T47D (cell line): ENCODE measurements around the gene RHOB.
A peak's percentile ranks its signal among the peaks of the same experiment; 100 is the strongest.
"Not testable (repeated sequence)": the region's sequence is repeated elsewhere in the genome, so short reads cannot be mapped to it uniquely, and the experiment has no call there.

Source experiments
- DNase-seq, 2 experiments: peaks; one replicate each; pipeline versions ENCODE4 v3.0.0 to v3.0.0-alpha.2; 2011 to 2012; ENCODE audit warnings: low read depth in 1 of 2, low spot score in 1 of 2
- JUND ChIP-seq: IDR thresholded peaks from 2 replicates; pipeline ENCODE4 v1.6.1; 2012; ENCODE audit warnings: low read depth
- in situ Hi-C: cut with HindIII; loops from 2 replicates; pipeline ENCODE4 v1.10.0; 2016; ENCODE audit warnings: low sequenced_read_pairs, low pct_unique_long_range_greater_than_20kb

Gene RHOB

DNA sequence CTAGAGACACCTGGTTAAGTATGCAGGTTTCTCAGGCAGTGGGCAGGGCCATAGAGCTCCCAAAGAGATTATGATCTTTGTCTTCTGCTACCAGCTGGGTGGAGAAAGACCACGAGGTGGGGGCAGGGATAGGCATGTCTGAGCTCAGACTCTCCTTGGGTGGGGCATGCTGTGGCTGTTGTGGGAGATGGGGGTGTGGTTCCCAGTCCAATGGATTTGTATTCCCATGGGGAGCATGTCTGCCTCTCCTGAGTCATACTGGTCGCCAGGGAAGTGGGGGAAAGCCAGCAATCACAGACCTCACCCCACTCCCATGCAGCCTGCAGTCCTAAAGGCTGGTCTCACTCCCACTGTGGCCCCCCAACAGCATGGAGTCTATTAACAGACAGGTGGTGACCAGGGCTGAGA lies 31.4 kb upstream of the RHOB start:
- TF ChIP-seq JUND = no peak
- in situ Hi-C loops = no loop called here
- no peak for DNase-seq

DNA sequence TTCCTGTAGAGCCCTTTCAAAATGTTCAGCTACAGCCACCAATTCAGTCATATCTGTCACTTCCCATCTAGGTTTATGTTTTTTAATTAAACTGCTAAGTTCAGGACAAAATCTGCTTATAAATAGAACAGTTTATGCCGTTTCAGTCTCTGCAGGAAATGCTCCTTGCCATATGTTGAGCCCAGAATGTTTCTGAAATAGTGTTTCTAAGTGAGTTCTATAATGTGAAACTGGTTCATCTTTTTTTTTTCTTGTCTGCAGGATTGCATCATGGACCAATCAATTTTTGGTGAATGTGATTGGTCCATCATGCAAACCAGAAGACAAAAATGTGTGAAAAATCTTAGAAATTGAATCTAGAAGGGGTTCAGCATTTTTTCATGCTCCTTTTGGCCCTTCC lies 30.2 kb upstream of the RHOB start:
- in situ Hi-C loops = no loop called here
- no peak for TF ChIP-seq JUND
- DNase-seq = no peak

DNA sequence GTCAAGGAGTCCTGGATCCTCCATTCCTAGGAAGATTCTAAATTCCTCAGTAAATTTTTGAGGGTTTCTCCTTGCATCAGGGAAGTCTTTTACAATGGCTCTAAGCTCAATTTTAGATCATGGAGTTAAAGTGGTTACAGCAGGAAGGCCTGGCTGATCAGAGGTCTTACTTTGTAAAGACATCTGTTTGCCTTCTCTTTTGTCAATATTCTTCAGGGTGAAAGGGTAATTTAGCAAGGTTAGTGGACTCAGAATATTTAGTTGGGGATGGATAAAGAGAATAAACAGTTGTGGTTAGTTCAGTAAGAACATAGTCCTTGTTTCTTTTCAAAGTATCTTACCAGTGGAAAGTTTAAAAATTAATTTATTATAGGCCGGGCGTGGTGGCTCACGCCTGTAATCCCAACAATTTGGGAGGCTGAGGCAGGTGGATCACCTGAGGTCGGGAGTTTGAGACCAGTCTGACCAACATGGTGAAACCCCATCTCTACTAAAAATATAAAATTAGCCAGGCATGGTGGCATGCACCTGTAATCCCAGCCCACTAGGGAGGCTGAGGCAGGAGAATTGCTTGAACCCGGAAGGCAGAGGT lies 29.5 kb upstream of the RHOB start:
- in situ Hi-C loops, DNase-seq: not testable (repeated sequence)

DNA sequence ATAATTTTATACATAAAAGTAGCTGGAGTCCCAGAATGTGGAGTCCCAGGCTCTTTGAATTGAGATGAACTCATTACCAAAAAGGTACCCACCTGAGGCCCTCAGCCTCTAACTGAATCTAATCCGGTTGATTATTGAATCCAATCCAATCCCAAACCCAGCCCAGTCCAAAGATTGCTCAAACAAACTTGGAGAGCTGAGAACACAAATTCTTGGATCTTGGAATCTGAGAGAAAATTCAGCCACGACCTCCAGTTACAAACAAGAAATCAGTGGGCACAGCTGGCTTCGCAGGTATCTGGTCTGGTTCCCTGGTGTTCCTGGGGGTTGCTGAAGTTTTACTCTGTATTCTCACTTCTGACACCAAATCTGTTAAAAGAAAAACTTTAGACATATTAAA lies 28.4 kb upstream of the RHOB start:
- no peak for TF ChIP-seq JUND
- in situ Hi-C loops = no loop called here
- DNase-seq = no peak

GRCh38 chr2:20419007-20419576 lies 27.8 kb upstream of the RHOB start:
- in situ Hi-C loops = no loop called here

GRCh38 chr2:20419752-20420151 lies 27.1 kb upstream of the RHOB start:
- no peak for DNase-seq
- in situ Hi-C loops = no loop called here
- TF ChIP-seq JUND = no peak

More at GRCh38 chr2:20419007-20419576, 27.8 kb upstream of the RHOB start:
- no peak for DNase-seq
- TF ChIP-seq JUND = no peak

GRCh38 chr2:20421336-20421987 lies 25.4 kb upstream of the RHOB start:
- no peak for TF ChIP-seq JUND
- in situ Hi-C loops = no loop called here
- DNase-seq = no peak

GRCh38 chr2:20421988-20422370 lies 24.9 kb upstream of the RHOB start:
- in situ Hi-C loops = no loop called here
- TF ChIP-seq JUND = no peak
- peak in 1 of 2 experiments; percentile 65 for DNase-seq

DNA sequence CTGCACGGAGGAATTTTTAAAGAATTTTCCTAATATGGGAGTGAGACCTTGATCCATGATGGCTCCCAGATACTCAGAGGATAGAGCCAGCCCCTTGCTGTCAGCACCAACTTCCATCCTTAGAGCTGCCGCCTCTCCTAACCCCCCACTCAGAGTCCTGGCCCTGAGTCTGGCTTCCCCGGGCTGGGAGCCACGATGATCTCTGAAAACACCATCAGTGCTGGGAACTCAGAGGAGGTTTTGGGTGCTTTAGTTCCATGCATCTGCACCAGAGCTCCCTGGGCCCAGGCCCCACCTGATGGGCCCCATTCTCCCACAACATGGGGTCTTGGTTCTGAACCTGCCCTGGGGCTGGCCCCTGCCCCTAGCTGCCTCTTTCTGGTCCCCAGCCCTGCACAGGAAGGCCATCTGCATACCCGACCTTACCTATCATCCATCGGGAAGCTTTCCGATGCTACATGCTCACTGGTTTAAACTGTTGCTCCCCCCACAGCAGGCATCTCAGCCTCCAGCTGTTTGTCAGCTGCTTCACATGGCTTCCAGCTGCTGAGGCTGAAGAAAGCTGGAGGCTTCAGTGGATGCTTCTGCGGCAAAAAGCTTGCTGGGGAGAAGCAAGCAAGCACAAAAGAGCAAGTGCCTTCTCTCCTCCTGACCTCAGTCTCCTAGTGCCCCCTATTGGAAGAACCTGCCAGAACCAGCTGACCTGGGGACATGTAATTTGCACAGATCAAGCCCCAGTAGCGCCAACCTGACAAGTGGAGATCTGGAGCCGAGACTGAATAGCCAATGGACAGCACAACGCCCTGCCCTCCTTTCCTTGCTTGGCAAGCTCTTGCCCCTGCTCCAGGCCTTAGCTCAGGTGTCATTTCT lies 24.2 kb upstream of the RHOB start:
- DNase-seq = no peak
- in situ Hi-C loops = no loop called here
- no peak for TF ChIP-seq JUND

- DNase-seq = no peak
- TF ChIP-seq JUND = no peak
- in situ Hi-C loops = no loop called here
These were observed 23.5 kb upstream of the RHOB start for GRCh38 chr2:20423359-20423758.

DNA sequence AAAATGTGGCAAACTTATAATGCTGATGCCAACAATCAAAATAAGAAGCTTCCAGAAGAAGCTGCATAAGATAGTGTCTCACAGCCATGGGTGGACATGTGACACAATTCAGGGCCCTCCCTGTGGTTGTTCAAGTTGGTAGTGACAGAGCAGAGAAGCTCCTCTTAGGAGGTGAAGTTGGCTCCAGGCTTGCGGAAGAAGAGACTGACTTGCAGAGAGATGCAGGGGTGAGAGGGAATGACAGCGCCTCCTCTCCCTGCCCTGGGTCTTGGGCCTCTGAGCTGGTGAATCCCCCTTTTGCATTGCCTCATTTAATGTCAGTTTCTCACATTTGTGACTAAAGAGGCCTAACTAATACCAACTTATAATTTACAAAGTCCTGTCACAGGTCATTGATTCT lies 23.0 kb upstream of the RHOB start:
- DNase-seq = no peak
- TF ChIP-seq JUND = no peak
- in situ Hi-C loops = no loop called here

DNA sequence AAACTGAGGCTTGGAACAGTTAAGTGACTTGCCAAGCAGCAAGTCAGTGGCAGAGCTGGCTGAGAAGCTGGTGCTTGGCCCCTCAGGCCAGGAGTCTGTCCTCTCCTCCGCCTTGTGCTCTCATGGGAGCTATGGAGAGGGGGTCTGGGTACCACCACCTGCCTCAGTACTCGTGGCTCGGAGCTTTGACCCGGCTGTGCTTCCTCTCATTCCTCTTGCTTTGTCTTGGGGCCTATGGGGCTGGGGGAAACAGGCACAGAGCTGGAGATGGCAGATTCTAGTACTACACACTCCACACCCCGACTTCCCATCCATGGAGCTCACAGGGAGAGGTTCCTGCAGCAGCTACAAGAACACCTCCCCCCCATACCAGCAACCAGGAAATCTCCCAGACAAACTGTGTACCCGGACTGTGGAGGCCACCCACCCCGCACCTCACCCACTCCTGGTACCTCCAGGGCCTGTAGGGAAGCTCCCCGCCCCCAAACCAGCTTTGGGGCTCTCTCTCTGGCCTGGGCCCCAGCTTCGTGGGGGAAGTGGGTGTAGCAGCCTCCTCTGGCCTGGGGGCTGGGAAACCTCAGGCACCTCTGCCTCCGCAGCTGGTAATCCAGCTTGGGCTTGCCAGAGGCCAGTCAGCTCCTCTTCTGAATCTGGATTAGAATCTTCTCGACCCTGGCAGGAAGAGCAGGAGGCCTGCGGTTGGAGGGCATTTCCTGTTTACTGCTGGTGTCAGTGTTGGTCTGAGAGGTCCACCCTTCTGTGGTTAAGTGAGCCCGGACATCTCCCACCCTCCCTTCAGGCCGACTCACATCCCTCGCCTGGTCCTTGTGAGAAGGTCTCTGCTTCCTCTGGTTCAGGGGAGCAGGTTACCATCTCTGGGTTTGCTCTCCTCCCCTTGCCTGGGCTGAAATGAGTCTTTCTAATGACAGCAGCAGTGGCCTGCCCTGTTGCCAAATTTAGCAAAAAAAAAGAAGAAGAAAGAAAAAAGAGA lies 22.3 kb upstream of the RHOB start:
- no peak for DNase-seq
- TF ChIP-seq JUND = no peak
- in situ Hi-C loops = loop anchor here (25.0 kb wide), 1 partner anchor 213 kb away; no protein-coding TSS in a partner anchor
